ENCODE data around the gene WDR70.

DNA sequence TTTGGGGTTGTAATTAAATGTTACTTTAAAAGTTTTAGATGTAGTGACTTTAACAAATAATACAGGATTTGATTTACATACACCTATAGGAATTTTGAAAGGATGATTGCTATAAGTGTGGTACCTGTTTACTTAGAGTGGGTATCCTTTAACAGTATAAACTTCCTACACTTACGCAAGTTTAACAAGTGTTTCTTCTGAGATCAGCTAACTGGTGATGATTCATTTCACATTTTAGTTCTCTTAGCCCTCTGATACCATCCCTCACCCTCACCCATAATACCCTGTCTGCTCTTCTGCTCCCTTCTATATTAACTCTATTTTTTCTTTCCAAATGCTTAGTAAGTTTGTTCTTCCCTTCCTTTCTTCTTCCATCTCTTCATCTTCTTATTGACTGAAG lies 262.8 kb downstream of the WDR70 start:
- TF ChIP-seq, protein P1, sequence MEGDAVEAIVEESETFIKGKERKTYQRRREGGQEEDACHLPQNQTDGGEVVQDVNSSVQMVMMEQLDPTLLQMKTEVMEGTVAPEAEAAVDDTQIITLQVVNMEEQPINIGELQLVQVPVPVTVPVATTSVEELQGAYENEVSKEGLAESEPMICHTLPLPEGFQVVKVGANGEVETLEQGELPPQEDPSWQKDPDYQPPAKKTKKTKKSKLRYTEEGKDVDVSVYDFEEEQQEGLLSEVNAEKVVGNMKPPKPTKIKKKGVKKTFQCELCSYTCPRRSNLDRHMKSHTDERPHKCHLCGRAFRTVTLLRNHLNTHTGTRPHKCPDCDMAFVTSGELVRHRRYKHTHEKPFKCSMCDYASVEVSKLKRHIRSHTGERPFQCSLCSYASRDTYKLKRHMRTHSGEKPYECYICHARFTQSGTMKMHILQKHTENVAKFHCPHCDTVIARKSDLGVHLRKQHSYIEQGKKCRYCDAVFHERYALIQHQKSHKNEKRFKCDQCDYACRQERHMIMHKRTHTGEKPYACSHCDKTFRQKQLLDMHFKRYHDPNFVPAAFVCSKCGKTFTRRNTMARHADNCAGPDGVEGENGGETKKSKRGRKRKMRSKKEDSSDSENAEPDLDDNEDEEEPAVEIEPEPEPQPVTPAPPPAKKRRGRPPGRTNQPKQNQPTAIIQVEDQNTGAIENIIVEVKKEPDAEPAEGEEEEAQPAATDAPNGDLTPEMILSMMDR (IDR thresholded peaks at IDR 0.05) = no peak
- no peak for TF ChIP-seq POLR2A (IDR thresholded peaks at IDR 0.05)

All from Peyer's patch (tissue), 4 donors.